Stimulated activated CD8-positive, alpha-beta memory T cell treated with anti-CD3 and anti-CD28 coated beads, Interleukin-2, amount 100 ng/mL, for 1 hour (primary cell): Measurements from ENCODE around the gene ARL5C.
"Not testable (repeated sequence)": the region's sequence is repeated elsewhere in the genome, so short reads cannot be mapped to it uniquely, and the experiment has no call there.

Experiments
- DNase-seq, 2 donors: peaks; one replicate each; pipeline ENCODE4 v3.0.0-alpha.2; 2020; ENCODE audit warnings: low read depth in 2 of 2

Gene ARL5C

GRCh38 chr17:39141915-39142664 is 23.9 kb downstream of the ARL5C start:
- DNase-seq = no peak

DNA sequence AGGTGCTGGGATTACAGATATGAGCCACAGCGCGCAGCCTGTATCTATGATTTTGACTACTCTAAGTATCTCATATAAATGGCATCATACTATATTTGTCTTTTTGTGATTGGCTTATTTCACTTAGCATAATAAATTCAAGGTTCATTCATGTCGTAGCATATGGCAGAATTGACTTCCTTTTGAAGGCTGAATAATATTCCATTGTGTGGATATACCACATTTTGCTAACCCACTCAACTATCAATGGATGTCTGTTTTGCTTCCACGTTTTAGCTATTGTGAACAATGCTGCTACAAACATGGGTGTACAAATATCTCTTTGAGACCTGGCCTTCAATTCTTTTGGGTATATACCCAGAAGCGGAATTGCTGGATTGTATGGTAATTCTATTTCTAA is 24.7 kb downstream of the ARL5C start:
- no peak for DNase-seq

- no peak for DNase-seq
These were observed 26.4 kb downstream of the ARL5C start for GRCh38 chr17:39139561-39139960.

DNA sequence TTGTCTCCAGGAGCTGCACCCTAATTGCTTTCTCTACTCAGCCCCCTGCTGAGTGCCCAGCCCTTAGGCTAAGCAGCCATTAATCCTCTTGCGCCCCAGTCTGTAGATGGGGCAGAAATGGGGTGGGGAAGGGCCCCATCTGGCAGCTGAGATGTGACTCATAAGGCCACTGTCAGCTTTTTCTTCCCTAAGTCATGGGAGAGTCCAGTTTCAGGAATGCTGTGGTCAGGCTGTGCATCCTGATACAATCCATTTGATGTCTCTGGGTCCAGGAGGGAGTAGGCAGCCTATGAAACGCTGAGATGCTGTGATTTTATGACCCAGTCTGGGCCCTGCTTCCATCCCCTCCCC is 26.8 kb downstream of the ARL5C start:
- DNase-seq = no peak

DNA sequence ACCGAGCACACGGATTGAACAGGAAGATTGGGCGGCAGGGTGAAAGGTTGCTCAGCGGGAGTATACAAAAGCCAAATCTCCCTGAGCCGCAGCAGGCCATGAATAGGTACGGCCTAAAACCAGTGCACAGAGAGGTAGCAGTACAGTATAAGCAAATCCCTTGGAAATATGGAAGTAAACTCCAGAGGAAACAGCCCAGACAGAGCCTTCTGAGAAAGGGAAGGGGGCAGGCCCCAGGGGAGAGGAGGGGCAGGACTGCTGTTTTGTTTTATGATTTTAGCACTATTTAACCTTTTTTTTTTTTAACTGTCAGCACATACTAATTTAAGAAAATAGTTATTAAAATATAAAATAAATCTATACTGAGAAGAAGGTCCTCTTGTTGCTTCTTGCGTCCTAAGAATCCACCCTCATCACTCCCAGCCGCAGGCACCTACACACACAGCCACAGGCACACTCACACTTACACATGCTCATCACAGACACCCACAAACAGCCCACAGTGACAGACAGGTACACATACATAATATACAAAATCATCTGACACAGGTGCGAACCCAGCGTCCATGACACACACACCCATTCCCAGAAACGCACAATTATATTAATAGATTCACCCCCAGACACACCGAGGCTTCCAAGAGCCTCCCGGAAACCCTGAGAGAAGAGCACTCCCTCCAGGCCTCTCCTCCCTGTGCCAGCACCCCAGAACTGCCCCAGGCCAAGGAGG is 27.4 kb downstream of the ARL5C start:
- no peak for DNase-seq

- DNase-seq = no peak
These were observed 31.1 kb downstream of the ARL5C start for GRCh38 chr17:39134878-39135277.

DNA sequence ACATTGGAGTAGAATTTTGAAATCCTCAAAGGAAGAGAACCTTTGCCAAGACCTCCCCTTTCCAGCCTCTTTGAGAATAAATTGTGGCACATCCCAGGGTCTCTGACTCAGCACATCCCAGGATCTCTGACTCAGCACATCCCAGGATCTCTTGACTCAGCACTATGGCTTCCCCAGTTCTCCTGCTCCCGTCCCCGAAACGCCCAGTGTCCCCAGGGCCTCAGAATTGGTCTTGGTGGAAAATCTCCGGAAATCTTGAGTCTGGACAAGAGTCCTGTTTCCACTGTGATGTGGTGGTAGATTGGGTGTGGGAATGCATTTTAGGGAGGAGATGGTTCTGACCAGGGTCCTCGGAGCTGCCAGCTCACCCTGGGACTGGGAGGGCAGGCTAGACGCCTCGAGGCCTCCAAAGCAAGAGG is 33.8 kb downstream of the ARL5C start:
- DNase-seq = no peak

GRCh38 chr17:39131616-39132015 is 34.3 kb downstream of the ARL5C start:
- no peak for DNase-seq

DNA sequence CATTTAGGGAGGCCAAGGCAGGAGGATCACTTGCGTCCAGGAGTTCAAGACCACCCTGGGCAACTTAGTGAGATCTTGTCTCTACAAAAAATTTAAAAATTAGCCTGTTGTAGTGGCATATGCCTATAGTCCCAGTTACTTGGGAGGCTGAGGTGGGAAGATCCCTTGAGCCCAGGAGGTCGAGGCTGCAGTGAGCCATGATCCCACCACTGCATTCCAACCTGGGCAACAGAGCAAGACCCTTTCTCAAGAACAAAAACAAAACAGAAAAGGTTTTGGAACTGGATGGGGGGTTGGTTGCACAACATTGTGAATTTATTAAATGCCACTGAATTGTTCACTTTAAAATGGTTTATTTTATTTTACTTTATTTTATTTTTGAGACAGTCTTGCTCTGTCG is 35.8 kb downstream of the ARL5C start:
- no peak for DNase-seq

DNA sequence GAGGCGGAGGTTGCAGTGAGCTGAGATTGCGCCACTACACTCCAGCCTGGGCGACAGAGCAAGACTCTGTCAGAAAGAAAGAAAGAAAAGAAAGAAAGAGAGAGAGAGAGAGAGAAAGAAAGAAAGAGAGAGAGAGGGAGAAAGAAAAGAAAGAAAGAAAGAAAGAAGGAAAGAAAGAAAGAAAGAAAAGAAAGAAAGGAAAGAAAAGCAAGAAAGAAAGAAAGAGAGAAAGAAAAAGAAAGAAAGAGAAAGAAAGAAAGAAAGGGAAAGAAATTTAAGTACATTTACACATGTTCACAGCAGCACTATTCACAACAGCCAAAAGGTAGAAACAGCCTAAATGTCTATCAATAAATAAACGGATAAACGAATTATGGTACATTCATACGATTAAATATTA is 36.4 kb downstream of the ARL5C start:
- not testable (repeated sequence) for DNase-seq

DNA sequence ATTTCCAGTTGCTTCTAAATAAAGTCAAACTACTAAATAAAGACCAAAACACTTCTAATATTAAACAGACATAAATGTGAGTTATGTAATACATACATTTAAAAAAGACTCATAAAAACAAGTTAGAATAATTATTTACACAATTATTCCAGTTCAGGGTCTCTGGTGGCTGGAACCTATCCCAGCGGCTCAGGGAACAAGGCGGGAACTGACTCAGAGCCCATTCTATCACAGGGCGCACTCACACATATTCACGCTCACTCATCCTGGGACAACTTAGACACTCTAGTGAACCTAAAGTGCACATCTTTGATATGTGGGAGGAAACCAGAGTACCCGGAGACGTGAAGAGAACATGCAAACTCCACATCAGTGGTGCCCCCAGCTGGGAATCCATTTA is 39.5 kb downstream of the ARL5C start:
- DNase-seq = no peak

DNA sequence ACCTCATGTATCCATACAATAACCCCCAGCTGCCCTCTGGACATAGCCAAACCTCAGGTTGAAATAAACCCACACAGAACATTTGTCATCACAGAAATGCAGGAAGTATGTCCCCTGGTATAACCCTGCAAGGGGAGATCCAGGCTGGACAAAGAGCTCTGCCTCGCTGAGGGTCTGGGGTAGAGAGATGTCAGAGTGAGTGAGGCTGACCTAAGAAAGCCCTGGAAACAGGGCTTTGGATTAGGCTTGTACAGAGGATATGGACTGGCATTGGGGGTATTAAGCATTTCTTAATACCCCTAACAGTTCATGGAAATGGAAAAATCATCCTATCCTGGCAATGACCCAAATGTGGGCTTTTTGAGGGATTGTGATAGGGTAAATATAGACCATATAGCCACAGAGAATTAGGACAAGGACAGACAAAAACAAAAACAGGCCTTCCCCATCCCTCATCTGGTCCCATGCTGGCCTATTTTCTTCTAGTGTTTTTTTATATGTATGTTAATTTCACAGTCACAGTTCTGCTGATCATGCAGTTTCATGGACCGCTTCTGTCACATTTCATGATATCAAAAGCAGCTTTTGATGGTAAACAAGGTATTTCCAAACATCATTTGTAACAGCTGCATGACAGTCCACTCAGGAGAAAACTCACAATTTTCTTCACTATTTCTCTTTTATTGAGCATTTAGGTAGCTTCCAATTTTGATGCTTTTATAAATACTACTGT is 40.7 kb downstream of the ARL5C start:
- no peak for DNase-seq

DNA sequence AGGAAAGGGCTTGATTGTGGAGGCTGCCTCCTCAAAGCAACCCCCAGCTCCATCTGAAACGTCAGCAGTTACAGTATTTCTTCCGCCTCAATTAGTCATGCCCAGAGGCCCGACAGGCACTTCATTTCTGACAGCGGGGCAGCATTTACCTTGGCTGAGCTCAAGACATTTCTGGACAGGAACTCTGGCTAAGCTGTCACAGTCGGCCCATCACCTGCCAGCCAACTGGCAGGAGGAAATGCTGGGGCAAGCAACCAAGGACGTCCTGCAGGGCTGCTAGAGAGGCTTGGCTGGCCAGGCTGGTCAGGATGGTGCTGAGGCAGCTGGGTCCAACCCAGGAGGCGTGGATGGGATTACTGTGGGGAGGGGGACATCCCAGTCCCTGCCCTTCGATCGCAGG is 42.3 kb downstream of the ARL5C start:
- DNase-seq = no peak

DNA sequence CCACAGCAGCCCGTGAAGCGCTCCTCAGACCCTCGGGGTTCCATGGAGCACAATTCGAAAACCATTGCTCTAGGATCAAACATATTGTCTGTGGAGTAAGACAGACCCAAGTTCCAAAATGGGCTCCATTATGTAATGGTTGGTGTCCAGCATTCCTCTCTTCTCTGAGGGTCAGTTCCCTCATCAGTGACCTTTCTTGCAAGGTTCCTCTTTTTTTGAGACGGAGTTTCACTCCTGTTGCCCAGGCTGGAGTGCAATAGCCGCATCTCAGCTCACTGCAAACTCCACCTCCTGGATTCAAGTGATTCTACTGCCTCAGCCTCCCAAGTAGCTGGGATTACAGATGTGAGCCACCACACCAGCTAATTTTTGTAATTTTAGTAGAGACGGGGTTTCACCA is 43.0 kb downstream of the ARL5C start:
- no peak for DNase-seq

DNA sequence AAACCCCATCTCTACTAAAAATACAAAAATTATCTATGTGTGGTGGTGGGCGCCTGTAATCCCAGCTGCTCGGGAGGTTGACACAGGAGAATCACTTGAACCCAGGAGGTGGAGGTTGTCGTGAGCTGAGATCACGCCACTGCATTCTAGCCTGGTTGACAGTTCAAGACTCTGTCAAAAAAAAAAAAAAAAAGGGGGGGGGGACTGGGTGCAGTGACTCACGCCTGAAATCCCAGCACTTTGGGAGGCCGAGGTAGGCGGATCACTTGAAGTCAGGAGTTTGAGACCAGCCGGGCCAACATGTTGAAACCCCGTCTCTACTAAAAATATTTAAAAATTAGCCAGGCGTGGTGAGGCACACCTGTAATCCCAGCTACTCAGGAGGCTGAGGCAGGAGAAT is 44.0 kb downstream of the ARL5C start:
- DNase-seq = not testable (repeated sequence)

- no peak for DNase-seq
These were observed 47.1 kb downstream of the ARL5C start for GRCh38 chr17:39118674-39119419.

DNA sequence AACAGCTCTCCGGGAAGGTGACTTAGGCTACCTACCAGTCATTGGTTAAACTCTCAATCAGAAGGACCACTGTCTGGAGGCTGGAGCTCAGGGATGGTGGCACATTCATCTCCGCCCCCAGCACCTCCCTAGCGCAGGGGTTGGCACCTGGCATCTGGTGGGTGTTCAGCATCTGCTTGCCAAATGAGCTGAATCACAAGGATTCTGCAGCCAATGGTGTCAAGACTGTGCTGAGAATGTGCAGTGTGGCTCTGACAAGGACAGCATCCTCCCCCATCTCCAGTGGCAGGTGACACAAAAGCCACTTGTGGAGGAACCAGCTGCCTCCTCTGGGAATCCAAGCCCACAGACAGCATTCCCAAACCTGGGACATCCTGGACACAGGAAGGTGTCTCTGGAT is 49.7 kb downstream of the ARL5C start:
- DNase-seq = no peak

DNA sequence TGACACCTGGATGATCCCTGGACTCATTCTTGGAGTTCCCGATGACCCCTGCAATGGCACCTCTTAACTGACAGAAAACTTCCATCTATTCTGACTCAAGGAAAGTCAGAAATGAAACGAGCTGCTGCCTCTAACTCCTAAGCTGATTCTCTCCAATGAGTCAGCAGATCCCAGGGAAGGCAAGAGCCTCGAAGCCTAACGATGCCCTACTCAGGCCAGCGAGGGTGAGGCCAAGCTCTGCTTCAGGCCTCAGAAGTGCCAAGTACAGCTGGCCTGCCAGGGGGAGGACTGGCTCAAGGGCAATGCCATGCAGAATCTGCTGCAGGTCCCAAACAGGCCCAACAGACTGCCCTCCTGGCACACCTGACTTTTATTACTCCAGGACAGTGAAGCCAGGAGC is 50.8 kb downstream of the ARL5C start:
- no peak for DNase-seq

- DNase-seq = no peak
These were observed 51.2 kb downstream of the ARL5C start for GRCh38 chr17:39114723-39115122.

- no peak for DNase-seq
These were observed 52.1 kb downstream of the ARL5C start for GRCh38 chr17:39113871-39114270.

DNA sequence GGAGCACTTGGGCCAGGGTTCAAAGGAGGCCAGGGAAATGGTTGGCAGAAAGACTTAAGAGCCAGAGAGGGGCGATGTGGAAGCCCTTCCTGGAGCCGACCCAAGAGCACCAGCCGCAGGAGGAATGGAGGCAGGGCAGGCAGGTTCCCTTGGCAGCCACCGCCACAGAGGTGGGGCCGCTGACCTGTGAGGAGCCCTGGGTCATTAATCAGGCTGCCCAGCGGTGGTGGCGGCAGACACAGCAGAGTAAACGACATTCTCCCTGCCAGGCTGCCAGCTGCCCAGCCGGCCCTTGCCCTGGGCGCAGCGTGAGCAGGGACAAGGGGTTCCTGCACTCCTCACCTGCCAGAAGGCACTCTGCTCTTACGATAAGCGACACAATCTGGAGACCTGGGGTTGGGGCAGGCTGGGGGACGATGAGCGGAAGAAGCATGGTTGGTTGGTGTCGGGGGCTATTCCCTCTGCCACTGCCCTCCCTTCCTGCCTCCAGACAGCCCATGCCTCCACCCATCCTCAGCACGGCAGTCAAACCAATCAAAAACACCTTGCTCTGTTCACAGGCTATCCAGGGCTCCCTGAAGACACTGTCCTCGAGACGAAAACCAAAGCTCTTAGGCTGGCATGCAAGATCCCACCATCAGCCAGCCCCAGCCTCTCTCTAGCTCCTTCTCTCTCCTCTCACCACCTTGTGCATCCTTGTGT is 55.4 kb downstream of the ARL5C start:
- no peak for DNase-seq
